ENCODE measurements around the gene FXYD6.

- TF ChIP-seq SMC3 (IDR thresholded peaks at IDR 0.05; ENCODE audit: low read depth, low read length) (no peak), CTCF (IDR thresholded peaks at IDR 0.05) (no peak), PBX3 (IDR thresholded peaks at IDR 0.05) (no peak)
These were observed 6.0 kb upstream of the FXYD6 start for GRCh38 chr11:117882311-117882905.
